ENCODE results near the gene PA2G4.
"Not testable (repeated sequence)": the region's sequence is repeated elsewhere in the genome, so short reads cannot be mapped to it uniquely, and the experiment has no call there.

Gene PA2G4

DNA sequence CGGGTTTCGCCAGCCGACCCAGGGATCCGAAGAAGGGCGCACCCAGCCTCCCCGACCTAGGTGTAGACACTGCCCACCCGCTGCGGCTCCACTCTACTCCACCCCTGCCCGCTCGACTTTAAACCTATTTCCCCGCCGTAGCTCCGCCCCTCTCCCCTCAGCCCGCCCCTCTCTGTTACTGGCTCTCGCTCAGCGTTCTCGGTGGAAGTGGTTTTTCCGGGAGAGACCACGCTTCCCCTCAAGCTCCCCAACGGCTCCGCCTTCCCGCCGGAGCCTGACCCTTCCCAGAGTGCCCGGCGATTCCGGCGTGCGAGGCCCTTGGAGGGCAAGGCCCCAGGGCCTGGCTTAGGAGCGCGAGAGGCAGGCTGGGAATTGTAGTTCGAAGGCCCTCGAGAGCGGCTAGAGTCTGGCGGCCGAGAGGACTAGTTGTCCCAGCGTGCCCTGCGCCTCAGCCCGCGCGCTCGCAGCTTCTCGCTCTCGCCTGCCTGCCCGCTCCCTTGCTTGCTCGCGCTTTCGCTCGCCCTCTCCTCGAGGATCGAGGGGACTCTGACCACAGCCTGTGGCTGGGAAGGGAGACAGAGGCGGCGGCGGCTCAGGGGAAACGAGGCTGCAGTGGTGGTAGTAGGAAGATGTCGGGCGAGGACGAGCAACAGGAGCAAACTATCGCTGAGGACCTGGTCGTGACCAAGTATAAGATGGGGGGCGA is at the start of gene PA2G4:
Gene PA2G4, plus strand, starts transcription at position 451 of the 706 bp plus-strand sequence. Its CDS starts 179 bp downstream, at position 630.
- DNase-seq (ENCODE audit: low spot score) = peak; percentile 99

DNA sequence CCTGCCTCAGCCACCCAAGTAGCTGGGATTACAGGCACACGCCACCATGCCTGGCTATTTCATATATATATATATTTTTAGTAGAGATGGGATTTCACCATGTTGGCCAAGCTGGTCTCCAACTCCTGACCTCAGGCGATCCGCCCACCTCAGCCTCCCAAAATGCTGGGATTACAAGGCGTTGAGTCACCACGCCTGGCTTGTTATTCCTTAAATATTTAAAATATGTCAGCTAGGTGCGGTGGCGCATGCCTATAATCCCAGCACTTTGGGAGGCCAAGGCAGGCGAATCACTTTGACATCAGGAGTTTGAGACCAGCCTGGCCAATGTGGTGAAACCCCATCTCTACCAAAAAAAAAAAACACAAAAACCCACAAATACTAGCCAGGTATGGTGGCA is 44.4 kb upstream of the PA2G4 start:
- DNase-seq (ENCODE audit: low spot score) = not testable (repeated sequence)

DNA sequence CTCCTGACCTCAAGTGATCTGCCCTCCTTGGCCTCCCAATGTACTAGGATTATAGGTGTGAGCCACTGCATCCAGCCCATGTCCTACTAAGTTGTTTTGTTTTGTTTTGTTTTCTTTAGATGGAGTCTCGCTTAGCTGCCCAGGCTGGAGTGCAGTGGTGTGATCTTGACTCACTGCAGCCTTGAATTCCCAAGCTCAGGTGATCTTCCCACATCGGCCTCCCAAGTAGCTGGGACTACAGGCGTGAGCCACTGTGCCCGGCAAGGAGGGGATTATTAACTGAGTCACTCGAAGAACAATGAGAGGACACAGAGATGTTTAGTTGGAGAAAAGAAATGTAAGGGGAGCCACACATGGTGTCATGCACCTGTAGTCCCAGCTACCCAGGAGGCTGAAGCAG is 42.4 kb upstream of the PA2G4 start:
- DNase-seq (ENCODE audit: low spot score) = no peak

DNA sequence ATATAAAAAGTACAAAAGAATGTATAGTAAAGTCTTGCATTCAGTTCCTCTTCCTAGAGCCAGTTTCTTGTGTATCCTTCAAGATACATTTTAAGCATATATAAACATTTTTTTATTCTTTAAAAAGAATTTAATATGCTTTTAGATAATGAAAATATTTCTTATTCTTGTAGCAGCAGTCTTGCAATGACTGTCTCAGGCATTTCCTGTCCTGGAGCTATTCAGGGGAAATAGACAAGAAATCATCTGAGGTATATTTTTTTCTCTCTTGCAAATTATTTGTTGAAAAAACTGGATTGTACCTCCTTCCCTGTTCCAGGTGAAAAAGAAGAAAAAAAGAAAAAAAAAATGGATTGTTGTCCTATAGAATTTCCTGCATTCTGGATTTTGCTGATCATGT is 41.4 kb upstream of the PA2G4 start:
- no peak for DNase-seq (ENCODE audit: low spot score)

DNA sequence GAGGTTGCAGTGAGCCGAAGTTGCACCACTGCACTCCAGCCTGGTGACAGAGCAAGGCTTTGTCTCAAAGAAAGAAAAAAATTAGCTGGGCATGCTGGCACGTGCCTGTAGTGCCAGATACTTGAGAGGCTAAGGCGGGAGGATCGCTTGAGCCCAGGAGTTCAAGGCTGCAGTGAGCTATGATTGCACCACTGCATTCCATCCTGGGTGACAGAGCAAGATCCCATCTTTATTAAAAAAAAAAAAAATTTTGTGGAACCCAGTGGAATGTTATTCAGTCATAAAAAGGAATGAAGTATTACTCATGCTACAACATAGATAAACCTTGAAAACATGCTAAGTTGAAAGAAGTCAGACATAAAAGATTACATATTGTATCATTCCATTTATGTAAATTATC is 32.7 kb upstream of the PA2G4 start:
- no peak for DNase-seq (ENCODE audit: low spot score)

DNA sequence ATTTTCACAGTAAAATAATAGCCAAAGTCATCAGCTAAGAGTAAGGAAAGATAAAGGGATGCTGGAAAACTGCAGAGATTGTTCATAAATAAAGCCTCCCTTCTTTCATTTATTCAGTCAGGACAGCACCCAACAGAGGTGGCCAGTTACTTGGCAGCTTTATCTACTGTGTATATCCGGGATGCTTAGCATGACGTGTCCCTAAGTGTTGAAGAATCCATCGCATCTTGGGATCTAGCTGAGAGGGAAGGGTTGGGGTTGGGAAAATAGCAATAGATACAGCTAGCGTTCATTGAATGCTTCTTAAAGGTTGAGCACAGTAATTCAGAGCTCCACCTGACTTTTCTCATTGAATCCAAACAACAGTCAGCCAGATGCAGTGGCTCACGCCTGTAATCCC is 30.0 kb upstream of the PA2G4 start:
- DNase-seq (ENCODE audit: low spot score) = no peak

DNA sequence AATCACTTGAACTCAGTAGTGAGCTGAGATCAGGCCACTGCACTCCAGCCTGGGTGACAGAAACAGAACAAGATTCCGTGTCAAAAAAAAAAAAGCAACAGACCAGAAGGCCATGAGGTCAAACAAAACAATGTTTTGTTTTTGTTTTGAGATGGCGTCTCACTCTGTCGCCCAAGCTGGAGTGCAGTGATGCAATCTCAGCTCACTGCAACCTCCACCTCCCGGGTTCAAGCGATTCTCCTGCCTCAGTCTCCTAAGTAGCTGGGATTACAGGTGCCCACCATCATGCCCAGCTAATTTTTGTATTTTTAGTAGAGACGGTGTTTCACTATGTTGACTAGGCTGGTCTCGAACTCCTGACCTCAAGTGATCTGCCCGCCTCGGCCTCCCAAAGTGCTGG is 26.4 kb upstream of the PA2G4 start:
- DNase-seq (ENCODE audit: low spot score) = not testable (repeated sequence)

DNA sequence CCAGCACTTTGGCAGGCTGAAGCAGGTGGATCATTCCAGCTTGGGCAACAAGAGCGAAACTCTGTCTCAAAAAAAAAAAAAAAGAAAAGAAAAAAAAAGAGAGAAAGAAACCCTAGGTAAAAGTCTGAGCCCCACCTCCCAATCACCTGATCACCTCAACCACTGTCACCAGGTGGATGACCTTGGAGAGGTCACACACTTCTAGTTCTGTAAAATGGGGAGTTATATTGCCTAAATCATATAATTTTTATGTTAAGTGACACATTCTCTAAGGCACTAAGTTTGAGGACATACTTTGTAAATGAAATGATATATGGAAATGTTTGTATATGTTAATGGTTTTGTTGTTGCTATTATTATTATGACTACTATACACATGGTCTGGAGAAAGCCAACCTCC is 25.9 kb upstream of the PA2G4 start:
- no peak for DNase-seq (ENCODE audit: low spot score)

DNA sequence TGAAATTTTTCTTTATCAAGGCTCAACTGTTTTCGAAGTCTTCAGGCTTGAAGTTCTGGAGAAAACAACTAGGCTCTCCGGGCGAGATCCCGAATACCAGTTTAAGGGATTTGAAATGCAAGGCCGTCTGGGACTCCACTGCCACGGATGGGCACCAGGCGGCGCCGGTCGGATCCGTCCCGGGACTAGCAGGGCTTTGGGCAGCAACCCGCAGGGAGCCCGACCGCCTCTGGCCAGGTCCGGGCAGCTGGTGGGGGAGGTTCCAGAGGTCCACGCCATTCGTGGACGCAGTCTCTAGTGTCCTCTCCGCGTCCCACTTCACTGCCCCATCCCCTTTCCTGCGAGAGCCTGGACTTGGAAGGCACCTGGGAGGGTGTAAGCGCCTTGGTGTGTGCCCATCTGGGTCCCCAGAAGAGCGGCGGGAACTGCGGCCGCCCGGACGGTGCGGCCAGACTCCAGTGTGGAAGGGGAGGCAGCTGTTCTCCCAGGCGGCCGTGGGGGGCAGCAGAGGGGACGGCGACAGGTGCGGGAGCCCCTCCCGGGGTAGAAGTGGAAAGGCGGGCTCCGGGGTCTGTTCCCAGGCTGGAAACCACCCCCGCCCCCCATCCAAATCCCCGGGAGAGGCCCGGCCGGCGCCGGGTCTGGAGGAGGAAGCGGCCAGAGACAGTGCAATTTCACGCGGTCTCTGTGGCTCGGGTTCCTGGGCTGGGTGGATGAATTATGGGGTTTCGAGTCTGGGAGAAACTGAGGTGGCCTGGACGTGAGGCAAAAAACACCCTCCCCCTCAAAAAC is 25.2 kb upstream of the PA2G4 start:
- peak; percentile 35 for DNase-seq (ENCODE audit: low spot score)

DNA sequence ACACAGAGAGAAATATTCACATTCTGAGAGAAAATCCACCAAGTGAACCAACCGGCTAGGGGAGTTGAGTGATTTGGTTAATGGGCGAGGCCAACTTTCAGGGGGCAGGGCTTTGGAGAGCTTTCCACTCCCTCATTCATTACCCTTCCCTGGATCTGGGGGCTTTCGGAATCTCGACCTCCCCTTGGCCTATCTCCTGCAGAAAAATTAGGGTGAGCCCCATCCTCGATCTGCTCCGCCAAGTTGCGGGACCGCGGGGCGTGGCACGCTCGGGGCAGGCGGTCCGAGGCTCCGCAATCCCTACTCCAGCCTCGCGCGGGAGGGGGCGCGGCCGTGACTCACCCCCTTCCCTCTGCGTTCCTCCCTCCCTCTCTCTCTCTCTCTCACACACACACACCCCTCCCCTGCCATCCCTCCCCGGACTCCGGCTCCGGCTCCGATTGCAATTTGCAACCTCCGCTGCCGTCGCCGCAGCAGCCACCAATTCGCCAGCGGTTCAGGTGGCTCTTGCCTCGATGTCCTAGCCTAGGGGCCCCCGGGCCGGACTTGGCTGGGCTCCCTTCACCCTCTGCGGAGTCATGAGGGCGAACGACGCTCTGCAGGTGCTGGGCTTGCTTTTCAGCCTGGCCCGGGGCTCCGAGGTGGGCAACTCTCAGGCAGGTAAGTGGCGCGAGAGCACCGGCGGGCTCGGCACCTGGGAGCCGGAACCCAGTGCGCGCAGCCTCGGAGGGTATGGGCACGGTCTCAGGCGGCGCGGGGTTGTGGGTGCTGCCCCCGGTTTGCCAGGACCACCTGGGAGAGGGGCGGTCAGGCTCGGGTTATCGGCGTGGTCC is 24.4 kb upstream of the PA2G4 start, which contains the start of gene ERBB3:
Gene ERBB3, plus strand, starts transcription at position 443 of the 833 bp plus-strand sequence. Its CDS starts 136 bp downstream, at position 579.
- DNase-seq (ENCODE audit: low spot score) = peak; percentile 51

DNA sequence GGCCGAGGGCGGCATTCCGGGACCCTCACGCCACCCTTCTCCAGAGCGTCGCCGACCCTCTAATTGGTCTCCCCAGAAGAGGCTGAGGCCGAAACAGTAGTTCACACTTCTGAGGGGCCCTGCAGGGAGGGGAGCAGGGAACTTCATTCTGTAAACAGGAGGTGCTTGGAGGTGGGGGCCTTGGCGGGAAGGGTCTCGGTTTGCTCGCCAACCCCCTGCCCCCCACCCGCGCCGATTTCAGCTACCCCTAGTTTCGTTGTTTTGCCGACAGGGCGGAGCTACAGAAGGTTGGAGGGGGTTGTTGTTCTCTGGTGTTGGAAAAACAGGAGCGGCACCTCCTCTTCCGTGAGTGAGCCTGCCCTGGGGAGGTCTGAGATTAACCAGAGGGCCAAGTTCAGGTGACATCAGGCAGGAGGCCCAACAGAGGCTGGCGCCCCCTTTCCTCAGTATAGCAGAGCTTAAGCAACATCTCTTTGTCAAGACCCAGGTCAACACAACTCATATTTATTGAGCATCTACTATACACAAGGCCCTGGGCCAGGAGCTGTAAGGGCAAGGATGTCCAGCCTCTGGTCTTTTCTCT is 23.7 kb upstream of the PA2G4 start:
- no peak for DNase-seq (ENCODE audit: low spot score)

DNA sequence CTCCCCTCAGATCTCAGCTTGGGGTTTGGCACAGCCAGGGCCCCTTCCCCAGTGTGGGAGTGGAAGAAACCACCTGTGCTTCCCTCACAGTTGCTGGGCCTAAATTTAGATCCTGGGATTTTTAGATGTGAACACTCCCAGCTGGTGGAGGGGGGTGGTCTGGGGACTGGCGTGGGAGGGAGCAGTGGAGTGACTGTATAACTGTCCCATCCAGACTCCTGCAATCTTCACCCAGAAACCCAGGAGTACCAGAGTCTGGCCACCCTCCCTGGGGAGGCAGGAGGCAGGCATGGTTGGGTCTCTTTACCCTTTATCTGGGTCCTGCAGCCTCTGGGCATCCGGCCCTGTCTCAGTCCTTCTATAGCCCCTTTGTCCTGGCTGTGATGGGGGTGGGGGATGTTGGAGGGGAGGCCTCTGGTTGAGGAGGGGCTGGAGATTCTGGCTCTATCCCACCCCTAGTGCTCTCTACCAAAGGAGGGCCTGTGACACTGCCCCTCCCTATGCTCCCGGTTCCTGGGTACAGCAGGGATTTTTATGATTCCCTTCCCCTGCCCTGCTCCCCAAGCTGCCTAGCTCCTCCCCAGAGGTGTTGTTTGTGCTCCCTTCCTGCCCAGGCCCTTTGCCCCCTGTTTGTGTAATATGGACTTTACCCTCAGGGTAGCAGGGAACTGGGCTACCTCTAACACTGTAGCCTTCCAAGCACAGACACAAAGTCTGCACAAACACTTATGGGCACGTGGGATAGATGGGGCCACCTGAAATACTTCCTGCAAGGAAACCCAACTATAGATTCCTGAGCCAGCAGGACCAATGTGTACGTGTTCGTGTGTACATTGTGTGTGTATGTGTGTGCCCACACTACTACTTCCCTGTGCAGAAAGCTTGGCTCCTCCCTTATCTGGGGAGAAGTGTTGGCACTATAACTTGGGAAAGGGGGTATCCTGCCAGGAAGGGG is 22.7 kb upstream of the PA2G4 start:
- no peak for DNase-seq (ENCODE audit: low spot score)

DNA sequence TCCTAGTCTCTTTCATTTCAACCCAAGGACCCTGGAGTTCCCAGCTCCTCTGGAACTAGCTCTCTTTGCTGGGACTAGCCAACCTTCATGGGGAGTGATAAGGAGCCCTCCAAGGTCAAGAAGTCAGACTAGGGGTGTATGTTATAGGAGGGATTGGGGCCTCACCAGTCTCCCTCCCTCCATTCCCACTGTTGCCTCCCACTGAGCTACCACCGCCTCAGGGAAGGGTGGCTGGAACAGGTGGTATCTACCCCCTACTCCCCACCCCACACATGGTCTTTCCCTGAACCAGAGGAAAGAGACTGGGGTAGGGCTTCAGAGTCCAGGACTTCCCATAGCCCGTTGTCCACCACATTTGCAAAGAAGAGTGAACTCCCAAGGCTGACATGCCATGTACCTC is 22.0 kb upstream of the PA2G4 start:
- no peak for DNase-seq (ENCODE audit: low spot score)

DNA sequence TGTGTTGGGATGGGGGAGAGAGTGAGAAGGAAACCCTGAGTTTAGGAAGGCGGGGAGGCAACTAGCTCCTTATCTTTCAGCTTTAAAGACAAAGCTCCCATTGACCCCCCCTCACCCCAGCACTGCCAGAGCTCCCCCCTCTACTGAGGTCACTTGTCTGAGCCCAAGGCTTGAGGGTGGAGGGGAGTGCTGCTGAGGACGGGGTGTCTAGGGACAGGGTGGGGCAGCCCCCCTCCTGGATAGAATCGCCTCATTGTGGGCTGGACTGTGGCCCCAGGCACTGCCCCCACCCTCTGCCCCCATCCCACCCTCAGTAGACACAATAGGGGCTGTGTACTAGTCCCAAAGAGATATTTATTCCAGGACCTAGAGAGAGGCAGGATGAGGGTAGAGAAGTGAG is 21.4 kb upstream of the PA2G4 start:
- no peak for DNase-seq (ENCODE audit: low spot score)

DNA sequence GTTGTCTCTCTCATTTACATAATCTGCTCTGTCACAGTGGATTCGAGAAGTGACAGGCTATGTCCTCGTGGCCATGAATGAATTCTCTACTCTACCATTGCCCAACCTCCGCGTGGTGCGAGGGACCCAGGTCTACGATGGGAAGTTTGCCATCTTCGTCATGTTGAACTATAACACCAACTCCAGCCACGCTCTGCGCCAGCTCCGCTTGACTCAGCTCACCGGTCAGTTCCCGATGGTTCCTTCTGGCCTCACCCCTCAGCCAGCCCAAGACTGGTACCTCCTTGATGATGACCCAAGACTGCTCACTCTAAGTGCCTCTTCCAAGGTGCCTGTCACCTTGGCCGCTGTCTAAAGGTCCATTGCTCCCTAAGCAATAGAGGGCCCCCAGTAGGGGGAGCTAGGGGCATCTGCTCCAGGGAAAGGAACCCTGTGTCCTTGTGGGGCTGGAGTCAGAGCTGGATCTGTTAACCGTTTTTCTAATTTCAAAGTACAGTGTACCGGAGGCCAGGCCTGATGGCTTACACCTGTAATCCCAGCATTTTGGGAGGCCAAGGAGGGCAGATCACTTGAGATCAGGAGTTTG is 19.3 kb upstream of the PA2G4 start:
- DNase-seq (ENCODE audit: low spot score) = peak; percentile 37

DNA sequence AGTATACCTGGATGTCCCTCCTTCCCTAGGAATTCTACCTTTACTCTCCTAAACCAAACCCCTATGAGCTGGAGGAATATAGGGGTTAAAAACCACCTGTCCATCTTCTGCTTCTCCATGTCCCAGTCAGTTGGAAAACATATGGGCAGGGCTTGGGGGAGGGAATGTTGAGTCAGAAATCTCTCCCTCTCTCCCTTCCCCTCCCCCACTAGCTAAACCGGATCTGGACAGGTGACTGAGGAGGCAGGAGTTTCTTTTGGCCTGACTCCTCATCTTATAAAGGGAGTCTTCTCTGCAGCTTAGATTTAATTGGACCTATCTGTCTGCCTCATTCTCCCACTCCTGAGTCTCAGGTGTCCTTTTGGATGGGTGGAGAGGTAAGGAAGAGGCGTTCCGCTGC is 18.3 kb upstream of the PA2G4 start:
- no peak for DNase-seq (ENCODE audit: low spot score)

DNA sequence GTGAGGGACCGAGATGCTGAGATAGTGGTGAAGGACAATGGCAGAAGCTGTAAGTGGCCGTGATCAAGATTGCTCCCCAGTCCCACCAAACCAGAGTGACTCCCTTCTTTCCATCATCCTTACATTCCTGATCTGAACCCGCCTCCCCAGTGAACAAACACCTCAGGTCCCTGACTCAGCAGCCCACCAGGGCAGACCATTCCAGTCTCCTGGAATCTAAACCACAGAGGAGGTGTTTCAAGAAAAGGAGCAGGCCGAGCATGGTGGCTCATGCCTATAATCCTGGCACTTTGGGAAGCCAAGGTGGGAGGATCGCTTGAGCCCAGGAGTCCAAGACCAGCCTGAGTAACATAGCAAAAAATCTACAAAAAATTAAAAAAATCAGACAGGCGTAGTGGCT is 17.8 kb upstream of the PA2G4 start:
- no peak for DNase-seq (ENCODE audit: low spot score)

DNA sequence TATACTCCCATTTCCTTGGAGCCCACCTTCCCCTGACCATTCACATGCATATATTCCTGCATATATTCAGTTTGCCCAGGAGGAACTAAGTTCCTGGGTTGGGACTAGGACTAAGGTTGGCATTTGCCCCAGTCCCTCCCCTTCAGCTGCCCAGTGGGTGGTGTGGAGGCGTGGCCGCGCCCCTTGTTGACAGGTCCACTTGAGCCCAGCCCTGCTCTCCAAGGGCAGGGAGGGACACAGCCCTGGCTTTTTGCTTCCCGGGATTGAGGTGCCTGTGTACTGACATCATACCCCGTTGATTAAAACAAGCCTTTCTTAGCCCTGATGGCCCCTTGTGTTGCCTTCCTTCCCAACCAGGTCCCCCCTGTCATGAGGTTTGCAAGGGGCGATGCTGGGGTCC is 17.1 kb upstream of the PA2G4 start:
- DNase-seq (ENCODE audit: low spot score) = no peak

DNA sequence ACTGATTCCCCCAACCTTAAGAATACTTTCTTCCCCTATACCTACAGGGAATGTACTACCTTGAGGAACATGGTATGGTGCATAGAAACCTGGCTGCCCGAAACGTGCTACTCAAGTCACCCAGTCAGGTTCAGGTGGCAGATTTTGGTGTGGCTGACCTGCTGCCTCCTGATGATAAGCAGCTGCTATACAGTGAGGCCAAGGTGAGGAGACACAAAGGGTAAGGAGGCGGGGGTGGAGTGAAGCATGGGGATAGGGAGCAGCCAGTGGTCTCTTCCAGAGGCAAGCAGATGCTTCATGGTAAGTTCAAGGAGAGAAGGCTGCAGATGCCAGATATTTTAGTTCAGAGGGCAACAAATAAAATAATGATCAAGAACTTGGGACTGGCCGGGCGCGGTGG is 6.6 kb upstream of the PA2G4 start:
- DNase-seq (ENCODE audit: low spot score) = no peak

DNA sequence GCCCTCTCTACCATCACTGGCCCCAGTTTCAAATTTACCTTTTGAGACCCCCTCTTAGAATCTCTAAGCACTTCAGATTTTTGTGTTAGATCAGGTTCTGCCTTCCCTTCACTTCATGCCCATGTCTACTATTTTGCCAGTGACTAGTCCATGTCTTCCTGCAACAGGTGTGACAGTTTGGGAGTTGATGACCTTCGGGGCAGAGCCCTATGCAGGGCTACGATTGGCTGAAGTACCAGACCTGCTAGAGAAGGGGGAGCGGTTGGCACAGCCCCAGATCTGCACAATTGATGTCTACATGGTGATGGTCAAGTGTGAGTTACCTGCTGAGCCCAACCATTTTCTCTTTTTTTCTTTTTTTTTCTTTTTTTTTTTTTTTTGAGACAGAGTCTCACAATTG is 5.8 kb upstream of the PA2G4 start:
- no peak for DNase-seq (ENCODE audit: low spot score)

DNA sequence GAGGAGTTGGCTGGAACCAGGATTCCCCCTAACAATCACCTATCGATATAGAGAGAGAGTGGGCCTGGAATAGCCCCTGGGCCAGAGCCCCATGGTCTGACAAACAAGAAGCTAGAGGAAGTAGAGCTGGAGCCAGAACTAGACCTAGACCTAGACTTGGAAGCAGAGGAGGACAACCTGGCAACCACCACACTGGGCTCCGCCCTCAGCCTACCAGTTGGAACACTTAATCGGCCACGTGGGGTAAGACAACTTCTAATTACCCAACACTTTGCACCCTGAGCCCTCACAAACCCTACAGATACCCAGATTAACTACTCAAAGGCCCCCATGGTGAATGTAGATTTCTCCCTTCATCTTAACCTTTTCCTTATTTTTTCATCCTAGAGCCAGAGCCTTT is 4.6 kb upstream of the PA2G4 start:
- DNase-seq (ENCODE audit: low spot score) = no peak
